HG03565 (cell line): ENCODE measurements around the gene NDUFAF8.

Source experiments
- ATAC-seq: cut with Tn5 transposase; IDR thresholded peaks from one replicate; pipeline ENCODE4 v1.9.1; 2021; ENCODE audit warnings: mild to moderate bottlenecking, moderate library complexity; ENCODE audit not compliant: unreplicated experiment

NDUFAF8 gene

GRCh38 chr17:81238815-81239713 lies at the start of gene NDUFAF8, which contains the start of gene TEPSIN:
TSS of gene NDUFAF8 (plus strand) at chr17:81239318. CDS start at chr17:81239364, 46 bp downstream.
TSS of gene TEPSIN (minus strand) at chr17:81239055. CDS start at chr17:81239033, 22 bp downstream.
- peak; percentile 89 for ATAC-seq

- ATAC-seq: no peak
Measured at GRCh38 chr17:81189670-81190530, 49.2 kb upstream of the NDUFAF8 start.

- no peak for ATAC-seq
Measured at GRCh38 chr17:81190591-81190990, 48.5 kb upstream of the NDUFAF8 start.

- ATAC-seq: no peak
Measured at GRCh38 chr17:81191116-81191515, 48.0 kb upstream of the NDUFAF8 start.

GRCh38 chr17:81191646-81192045 lies 47.5 kb upstream of the NDUFAF8 start:
- no peak for ATAC-seq

- no peak for ATAC-seq
Measured at GRCh38 chr17:81192386-81193050, 46.6 kb upstream of the NDUFAF8 start.

GRCh38 chr17:81193051-81193410 lies 46.1 kb upstream of the NDUFAF8 start:
- no peak for ATAC-seq

GRCh38 chr17:81193470-81194224 lies 45.5 kb upstream of the NDUFAF8 start:
- ATAC-seq: no peak

GRCh38 chr17:81194225-81194760 lies 44.8 kb upstream of the NDUFAF8 start:
- no peak for ATAC-seq

- ATAC-seq: no peak
Measured at GRCh38 chr17:81194941-81195901, 43.9 kb upstream of the NDUFAF8 start.

- no peak for ATAC-seq
Measured at GRCh38 chr17:81195941-81196495, 43.1 kb upstream of the NDUFAF8 start.

- no peak for ATAC-seq
Measured at GRCh38 chr17:81196505-81197408, 42.4 kb upstream of the NDUFAF8 start.

- ATAC-seq: no peak
Measured at GRCh38 chr17:81197409-81197795, 41.7 kb upstream of the NDUFAF8 start.

- ATAC-seq: no peak
Measured at GRCh38 chr17:81197831-81198490, 41.2 kb upstream of the NDUFAF8 start.

GRCh38 chr17:81198826-81199481 lies 40.2 kb upstream of the NDUFAF8 start:
- no peak for ATAC-seq

GRCh38 chr17:81199482-81199830 lies 39.7 kb upstream of the NDUFAF8 start:
- no peak for ATAC-seq

- no peak for ATAC-seq
Measured at GRCh38 chr17:81200201-81200600, 38.9 kb upstream of the NDUFAF8 start.
